Ishikawa (cell line): ENCODE results near the gene GRHL1.
A peak's percentile ranks its signal among the peaks of the same experiment; 100 is the strongest.

ENCODE experiments used
- CEBPB ChIP-seq: IDR thresholded peaks from 2 replicates; pipeline ENCODE4 v1.6.1; 2012
- CREB1 ChIP-seq: IDR thresholded peaks from 2 replicates; pipeline ENCODE4 v1.6.1; 2012; ENCODE audit warnings: low read depth
- EGR1 ChIP-seq: IDR thresholded peaks from 2 replicates; pipeline ENCODE4 v1.6.1; 2012
- EP300 ChIP-seq: IDR thresholded peaks from 2 replicates; pipeline ENCODE4 v1.6.1; 2012; ENCODE audit warnings: borderline replicate concordance
- FOXM1 ChIP-seq: IDR thresholded peaks from 2 replicates; pipeline ENCODE4 v1.6.1; 2012; ENCODE audit warnings: low read depth, borderline replicate concordance
- NFIC ChIP-seq: IDR thresholded peaks from 2 replicates; pipeline ENCODE4 v1.6.1; 2012
- RAD21 ChIP-seq: IDR thresholded peaks from 2 replicates; pipeline ENCODE4 v1.6.1; 2012; ENCODE audit warnings: low read depth
- REST ChIP-seq: IDR thresholded peaks from 2 replicates; pipeline ENCODE4 v1.6.1; 2012; ENCODE audit warnings: low read depth, mild to moderate bottlenecking
- TAF1 ChIP-seq: IDR thresholded peaks from 2 replicates; pipeline ENCODE4 v1.6.1; 2012; ENCODE audit warnings: low read depth, mild to moderate bottlenecking
- TCF12 ChIP-seq: IDR thresholded peaks from 2 replicates; pipeline ENCODE4 v1.6.1; 2012; ENCODE audit warnings: low read depth
- TEAD4 ChIP-seq: IDR thresholded peaks from 2 replicates; pipeline ENCODE4 v1.6.1; 2012
- USF1 ChIP-seq: IDR thresholded peaks from 2 replicates; pipeline ENCODE4 v1.6.1; 2012
- YY1 ChIP-seq: IDR thresholded peaks from 2 replicates; pipeline ENCODE4 v1.6.1; 2012; ENCODE audit warnings: low read depth
- ZBTB7A ChIP-seq: IDR thresholded peaks from 2 replicates; pipeline ENCODE4 v1.6.1; 2012; ENCODE audit warnings: low read depth
- TF ChIP-seq, protein P1 (sequence below): IDR thresholded peaks from 2 replicates; pipeline ENCODE4 v1.6.1; 2012

Gene GRHL1

GRCh38 chr2:10034333-10035052 is 83.0 kb downstream of the GRHL1 start:
- TF ChIP-seq FOXM1 (no peak), EP300 (no peak), YY1 (no peak), TAF1 (no peak), EGR1 (no peak), REST (no peak), TEAD4 (no peak), RAD21 (no peak)

DNA sequence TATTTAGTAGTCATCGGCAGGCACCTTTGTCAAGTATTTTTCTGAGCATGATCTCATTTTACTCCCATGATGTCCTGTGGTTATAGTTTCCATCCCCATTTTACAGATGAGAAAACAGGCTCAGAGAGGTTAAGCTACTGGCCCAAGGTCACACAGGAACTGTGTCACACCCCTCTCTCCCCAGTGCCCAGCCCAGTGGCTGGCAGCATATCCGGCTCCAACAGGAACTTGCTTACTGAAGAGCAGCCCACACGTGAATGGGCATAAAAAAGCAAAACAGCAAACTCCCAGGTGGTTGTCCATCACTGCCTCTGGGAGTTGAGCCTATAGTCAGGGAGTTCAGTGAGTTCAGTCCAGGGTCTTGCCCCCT is 83.5 kb downstream of the GRHL1 start:
- TF ChIP-seq CEBPB, result no peak
- TF ChIP-seq ZBTB7A, result no peak
- no peak for TF ChIP-seq FOXM1
- no peak for TF ChIP-seq TCF12
- no peak for TF ChIP-seq EGR1
- no peak for TF ChIP-seq CREB1
- no peak for TF ChIP-seq REST
- no peak for TF ChIP-seq USF1
- no peak for TF ChIP-seq TEAD4
- no peak for TF ChIP-seq NFIC
- TF ChIP-seq TAF1, result no peak
- no peak for TF ChIP-seq EP300
- TF ChIP-seq YY1, result no peak
- TF ChIP-seq, protein P1, sequence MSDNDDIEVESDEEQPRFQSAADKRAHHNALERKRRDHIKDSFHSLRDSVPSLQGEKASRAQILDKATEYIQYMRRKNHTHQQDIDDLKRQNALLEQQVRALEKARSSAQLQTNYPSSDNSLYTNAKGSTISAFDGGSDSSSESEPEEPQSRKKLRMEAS, result no peak
- TF ChIP-seq RAD21, result no peak

DNA sequence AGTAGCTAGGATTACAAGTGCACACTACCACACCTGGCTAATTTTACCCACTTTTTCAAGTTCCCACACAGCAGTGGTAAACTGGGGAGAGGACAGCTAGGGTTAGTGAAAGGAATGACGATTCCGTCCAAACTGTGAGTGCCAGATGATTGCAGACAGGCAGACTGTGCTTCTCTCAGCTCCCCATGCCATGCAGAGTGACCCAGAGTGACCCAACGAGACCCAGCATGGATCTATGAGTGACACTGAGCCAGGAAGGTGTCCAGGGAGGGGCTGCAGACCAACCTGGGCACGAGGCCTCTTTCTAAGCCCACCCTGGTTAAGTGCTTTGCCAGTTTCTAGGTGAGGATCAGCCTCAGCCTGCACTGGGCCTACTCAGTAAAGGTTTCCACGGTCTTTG is 84.1 kb downstream of the GRHL1 start:
- TF ChIP-seq FOXM1, result no peak
- TF ChIP-seq TCF12, result no peak
- TF ChIP-seq USF1, result no peak
- no peak for TF ChIP-seq REST
- TF ChIP-seq CREB1, result no peak
- no peak for TF ChIP-seq EP300
- TF ChIP-seq NFIC, result no peak
- TF ChIP-seq RAD21, result no peak
- no peak for TF ChIP-seq YY1
- no peak for TF ChIP-seq ZBTB7A
- no peak for TF ChIP-seq EGR1
- TF ChIP-seq, protein P1, result no peak
- no peak for TF ChIP-seq TEAD4
- TF ChIP-seq TAF1, result no peak
- TF ChIP-seq CEBPB, result no peak

DNA sequence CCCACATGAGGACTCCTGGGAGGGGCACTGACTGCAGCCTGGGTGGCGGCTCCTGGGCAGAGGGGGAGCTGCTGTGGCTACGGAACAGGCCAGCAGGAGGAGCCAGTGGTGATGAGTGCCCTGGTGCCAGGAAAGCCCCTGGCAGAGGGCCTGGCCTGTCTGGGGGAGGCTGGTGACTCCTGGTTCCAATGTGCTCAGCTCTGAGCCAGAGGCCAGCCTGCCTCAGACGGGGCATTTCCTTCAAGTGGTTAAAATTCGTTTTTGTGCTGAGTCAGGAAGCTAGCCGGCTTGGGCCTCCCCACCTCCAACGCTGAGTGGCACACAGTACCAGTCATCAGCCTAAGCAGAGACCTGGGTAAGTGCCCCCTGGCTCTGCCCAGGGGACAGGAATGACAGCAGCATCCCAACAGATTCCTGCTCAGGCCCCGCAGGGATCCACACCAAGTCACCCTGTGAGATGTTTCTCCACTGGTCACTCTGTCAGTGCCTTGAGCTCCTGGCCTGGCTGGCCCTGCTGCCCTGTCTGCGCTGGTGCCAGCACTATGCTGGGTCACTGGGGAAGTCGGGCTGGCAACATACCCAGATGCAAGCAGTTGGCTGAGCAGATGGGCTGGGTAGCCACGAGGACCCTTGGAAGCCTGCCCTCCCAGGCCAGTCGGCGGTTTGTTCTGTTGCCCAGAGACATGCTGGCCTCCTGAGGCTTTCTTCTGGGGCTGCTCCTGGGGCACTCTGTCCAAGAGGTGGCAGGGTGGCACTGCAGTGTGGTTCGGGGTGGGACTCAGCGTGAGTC is 84.8 kb downstream of the GRHL1 start:
- TF ChIP-seq RAD21 (peak; percentile 4; the same call in 1 of the 2 replicates), REST (no peak), FOXM1 (no peak)
